ENCODE measurements around the gene RNF123.

GRCh38 chr3:49720855-49721595 lies 31.7 kb downstream of the RNF123 start:
- no peak for TF ChIP-seq CTCF (conservative IDR thresholded peaks at IDR 0.05; ENCODE audit: low read length)
- no peak for TF ChIP-seq EZH2phosphoT487 (IDR thresholded peaks at IDR 0.05; ENCODE audit: borderline replicate concordance)
